ENCODE data around the gene MTCL1. TPM values are rescaled to one million over a fixed set of nuclear protein-coding genes. Genes with fewer than 3 reads are reported as not detected.

MTCL1 gene
- total and polyA plus RNA-seq, 2 of the 8 experiments (the other 6 are each of a cell fraction or from before 2014, with no cell fraction given) = 16.6 to 60.8 TPM

- TF ChIP-seq CHD7 (IDR thresholded peaks at IDR 0.05; ENCODE audit: insufficient replicate concordance, low read length) (no peak), KDM1A (IDR thresholded peaks at IDR 0.05; ENCODE audit: borderline replicate concordance, low read length) (no peak), SP1 (IDR thresholded peaks at IDR 0.05; ENCODE audit: low read depth, low read length) (no peak), RFX5 (IDR thresholded peaks at IDR 0.05; ENCODE audit: borderline replicate concordance, low read depth, low read length) (no peak), PHF8 (conservative IDR thresholded peaks at IDR 0.05; ENCODE audit: low read depth, low read length) (no peak), ASH2L (IDR thresholded peaks at IDR 0.05; ENCODE audit: low read length) (no peak), HDAC2 (IDR thresholded peaks at IDR 0.05; ENCODE audit: borderline replicate concordance in 1 of 2, low read depth in 2 of 2, low read length in 2 of 2) (no peak)
Measured at GRCh38 chr18:8787794-8788193, 82.4 kb downstream of the MTCL1 start (continued).
